ENCODE data around the gene MAN2B2.

MAN2B2 gene

DNA sequence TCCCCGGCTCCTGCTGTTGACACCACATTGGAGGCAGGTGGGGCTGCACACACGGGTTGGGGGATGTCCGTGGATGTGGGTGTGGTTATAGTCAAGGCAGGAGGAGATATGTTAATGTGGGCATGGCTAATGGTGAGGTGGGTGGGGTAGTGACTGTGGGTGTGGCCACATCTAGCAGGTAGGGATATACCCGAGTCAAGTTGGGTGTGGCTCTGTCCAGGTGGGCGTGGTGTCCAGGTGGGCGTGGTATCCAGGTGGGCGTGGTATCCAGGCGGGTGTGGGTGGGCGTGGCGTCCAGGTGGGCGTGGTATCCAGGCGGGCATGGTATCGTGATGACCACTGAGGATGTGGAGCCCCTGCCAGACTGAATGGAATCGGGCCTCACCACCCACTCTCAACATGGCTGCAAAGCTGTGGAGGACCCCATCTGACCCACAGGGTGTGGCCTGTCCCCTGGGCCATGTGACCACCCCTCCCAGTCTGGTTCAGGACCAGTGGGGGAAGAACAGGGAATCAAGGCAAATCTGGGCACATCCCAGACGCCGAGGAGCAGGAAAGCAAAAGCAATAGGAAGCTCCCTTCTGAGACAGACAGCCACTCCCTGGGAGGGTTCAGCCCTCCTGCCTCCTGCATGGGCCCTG, 21.0 kb downstream of the MAN2B2 start:
- peak; percentile 43 for DNase-seq

- no peak for DNase-seq
Measured at GRCh38 chr4:6596948-6597347, 22.0 kb downstream of the MAN2B2 start.

DNA sequence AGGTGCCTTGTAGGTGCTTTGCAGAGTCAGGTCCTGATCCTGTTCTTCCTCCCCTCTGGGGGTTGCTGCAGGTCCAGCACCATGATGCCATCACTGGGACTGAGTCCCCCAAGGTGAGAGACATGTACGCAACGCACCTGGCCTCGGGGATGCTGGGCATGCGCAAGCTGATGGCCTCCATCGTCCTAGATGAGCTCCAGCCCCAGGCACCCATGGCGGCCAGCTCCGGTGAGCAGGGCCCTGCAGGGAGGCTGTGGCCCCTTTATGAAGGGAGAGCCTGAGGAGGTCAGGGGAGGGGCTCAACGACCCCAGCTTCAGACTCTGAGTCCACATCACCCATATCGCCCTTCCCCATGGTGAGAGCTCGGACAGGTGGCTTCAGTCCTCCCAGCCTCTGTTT, 23.1 kb downstream of the MAN2B2 start:
- DNase-seq: no peak

DNA sequence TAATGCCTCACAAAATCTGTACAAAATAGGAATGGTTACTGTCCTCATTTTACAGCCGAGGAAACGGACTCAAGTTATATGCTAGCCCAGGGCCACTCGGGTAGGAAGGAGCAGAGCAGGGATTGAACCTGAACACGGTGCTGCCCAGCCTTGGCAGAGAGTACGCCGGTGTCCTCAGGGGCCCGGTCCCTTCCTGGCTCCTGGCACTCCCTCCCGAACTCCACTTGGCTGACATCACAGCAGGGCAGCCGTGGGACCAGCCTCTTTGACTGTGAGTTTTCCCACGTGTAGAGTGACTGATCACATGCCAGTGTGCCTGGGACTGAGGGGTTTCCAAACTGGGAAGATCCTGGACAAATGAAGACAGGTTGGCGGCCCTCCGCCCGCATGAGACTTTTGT, 23.7 kb downstream of the MAN2B2 start:
- no peak for DNase-seq

- no peak for DNase-seq
Measured at GRCh38 chr4:6601661-6602250, 26.8 kb downstream of the MAN2B2 start.

- DNase-seq: no peak
Measured at GRCh38 chr4:6602289-6602688, 27.3 kb downstream of the MAN2B2 start.

DNA sequence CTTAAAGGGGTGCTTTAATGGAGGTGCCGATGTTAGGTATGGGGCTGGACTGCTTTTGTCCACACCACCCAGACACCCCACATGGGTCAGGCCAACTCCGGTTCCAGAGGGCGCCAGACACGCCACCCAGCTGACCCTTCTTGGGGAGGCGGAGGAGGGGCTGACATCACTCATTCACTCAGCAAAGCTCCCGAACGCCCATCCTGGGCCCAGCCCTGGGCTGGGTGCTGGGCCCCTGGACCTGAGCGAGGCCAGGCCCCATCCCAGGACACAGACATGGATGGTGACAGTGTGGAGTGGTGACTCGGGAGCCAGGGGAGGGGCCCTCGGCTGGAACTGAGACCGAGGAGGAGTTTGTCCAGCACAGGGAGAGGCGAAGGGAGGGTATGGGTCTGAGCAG, 28.1 kb downstream of the MAN2B2 start:
- no peak for DNase-seq

GRCh38 chr4:6605114-6605513, 30.1 kb downstream of the MAN2B2 start:
- no peak for DNase-seq

DNA sequence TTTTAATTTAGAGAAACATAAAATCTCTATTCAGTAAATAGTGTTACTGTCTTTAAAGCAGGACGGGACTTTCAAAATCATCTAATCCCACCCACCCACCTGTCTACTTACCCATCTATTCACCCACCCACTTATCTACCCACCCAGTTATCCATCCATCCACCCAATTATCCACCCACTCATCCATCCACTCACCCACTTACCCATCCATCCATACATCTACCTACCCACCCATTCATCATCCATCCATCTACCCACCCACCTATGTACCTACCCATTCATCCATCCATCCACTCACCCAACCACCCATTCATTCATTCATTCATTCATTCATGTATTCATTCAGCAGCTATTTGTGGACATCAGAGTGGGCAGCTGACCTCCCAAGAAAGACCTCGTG, 30.6 kb downstream of the MAN2B2 start:
- no peak for DNase-seq

DNA sequence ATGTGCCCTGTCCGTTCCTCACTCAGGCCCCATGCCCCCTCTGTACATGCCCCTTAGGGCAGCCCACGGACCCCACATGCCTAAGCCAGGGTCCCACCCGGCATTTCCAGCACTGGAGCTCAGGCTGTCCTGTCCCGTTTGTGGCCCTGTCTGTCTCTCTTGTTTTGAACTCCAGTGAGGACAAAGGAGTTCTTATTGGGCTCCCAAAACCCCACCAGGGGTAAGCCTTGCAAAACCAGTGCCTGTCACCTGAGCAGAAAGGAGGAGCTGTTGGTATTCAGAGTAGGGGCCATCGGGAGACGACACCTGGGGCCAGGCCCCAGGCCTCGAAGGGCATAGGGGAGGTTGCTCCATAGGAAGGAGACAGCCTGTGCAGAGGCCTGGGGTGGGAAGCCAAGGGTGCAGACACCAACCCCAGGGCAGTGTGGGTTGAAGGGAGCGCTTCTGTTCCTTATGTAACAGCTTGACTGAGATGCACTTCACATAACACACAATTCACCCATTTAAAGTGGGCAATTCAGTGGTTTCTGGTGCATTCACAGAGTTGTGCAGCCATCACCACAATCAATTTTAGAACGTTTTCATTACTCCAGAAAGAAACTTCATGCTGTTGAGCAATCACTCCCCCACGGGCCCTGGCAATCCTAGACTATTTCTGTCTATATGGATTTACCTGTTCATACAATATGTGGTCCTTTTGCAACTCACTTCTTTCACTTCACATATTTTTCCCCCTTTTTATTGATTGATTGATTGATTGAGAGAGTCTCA, 31.7 kb downstream of the MAN2B2 start:
- DNase-seq: no peak

DNA sequence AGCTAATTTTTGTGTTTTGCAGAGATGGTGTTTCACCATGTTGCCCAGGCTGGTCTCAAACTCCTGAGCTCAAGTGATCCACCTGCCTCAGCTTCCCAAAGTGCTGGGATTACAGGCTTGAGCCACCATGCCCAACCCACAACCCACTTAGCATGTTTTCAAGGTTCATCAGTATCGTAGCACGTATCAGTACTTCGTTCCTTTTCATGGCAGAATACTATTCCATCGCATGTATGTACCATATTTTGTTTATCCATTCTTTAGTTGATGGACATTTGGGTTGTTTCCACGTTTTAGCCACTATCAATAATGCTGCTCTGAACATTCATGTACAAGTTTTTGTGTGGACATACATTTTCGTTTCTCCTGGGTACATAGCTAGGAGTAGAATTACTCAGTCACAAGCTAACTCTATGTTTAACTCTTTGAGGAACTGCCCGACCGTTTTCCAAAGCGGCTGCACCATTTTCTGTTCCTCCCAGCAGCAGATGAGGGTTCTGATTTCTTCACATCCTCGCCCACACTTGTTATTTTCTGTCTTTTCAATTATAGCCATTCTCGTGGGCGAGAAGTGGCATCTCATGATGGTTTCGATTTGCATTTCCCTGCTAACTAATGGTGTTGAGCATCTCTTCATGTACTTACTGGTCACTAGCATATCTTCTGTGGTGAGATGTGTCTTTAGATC, 32.5 kb downstream of the MAN2B2 start:
- DNase-seq: no peak

GRCh38 chr4:6608758-6609414, 33.9 kb downstream of the MAN2B2 start:
- DNase-seq: no peak

GRCh38 chr4:6609415-6610079, 34.6 kb downstream of the MAN2B2 start:
- no peak for DNase-seq

- no peak for DNase-seq
Measured at GRCh38 chr4:6610856-6611430, 36.0 kb downstream of the MAN2B2 start.

DNA sequence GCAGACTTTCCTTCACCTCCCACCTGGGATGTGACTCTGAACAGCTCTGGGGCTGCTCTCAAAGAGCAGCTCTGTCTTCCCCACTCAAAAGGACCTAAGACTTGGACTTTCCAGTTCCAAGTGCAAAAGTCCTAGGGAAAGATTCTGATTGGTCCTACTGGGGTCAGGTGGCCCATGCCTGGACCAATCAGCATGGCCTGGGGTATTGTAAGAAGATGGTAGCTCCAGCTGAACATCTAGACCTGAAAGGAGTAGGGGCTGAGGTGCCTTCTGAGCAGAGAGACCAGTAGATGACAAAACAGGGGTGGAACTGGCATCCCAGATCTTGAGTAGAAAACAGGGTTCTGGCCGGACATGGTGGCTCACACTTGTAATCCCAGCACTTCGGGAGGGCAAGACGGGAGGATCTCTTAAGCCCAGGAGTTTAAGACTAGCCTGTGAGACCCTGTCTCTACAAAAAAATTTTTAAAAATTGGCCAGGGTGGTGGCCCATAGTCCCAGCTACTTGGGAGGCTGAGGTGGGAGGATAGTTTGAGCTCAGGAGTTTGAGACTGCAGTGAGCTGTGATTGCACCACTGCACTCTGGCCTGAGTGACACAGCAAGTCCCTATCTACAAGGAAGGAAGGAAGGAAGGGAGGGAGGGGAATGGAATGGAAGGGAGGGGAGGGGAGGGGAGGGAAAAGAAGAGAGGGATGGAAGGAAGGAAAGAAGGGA, 38.1 kb downstream of the MAN2B2 start:
- no peak for DNase-seq

DNA sequence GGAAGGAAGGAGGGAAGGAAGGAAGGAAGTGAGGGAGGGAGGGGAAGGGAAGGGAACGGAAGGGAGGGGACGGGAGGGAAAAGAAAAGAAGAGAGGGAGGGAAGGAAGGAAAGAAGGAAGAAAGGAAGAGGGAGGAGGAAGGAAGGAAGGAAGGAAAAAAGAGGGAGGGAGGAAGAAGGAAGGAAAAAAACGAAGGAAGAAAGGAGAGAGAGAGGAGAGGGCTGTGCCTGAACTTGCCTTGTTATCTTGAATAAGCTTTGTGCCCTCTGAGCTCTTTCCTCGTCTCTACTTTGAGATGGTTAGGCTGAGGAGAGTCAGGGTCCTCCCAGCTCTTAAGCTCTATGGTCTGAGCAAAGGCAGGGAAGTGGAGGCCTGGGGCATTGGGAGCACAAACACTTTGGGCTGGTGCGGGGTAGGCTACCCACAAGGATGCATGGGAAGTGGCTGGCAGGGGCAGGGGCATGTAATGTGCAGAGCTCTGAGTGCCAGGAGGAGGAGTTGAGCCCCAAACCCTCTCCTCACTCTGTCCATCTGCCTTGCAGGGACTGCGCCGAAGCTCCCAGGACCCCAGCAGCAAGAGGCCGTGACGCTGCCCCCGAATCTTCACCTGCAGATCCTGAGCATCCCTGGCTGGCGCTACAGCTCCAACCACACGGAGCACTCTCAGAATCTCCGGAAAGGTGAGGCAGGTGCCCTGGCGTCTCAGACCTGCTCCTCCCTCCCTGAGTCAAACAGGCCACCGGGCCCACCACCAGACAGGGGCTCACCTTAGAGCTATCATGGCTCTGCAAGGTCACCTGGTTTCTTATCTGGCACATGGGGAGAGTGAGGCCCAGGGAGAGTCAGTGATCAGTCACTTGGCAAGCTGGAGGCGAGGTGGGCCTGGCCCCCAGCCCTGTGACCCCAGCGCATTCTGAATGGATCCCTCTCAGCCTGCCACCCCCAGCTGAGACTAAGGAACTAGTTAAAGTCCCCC, 39.0 kb downstream of the MAN2B2 start:
- no peak for DNase-seq

- no peak for DNase-seq
Measured at GRCh38 chr4:6614701-6615230, 39.8 kb downstream of the MAN2B2 start.

- no peak for DNase-seq
Measured at GRCh38 chr4:6616087-6616995, 41.4 kb downstream of the MAN2B2 start.

DNA sequence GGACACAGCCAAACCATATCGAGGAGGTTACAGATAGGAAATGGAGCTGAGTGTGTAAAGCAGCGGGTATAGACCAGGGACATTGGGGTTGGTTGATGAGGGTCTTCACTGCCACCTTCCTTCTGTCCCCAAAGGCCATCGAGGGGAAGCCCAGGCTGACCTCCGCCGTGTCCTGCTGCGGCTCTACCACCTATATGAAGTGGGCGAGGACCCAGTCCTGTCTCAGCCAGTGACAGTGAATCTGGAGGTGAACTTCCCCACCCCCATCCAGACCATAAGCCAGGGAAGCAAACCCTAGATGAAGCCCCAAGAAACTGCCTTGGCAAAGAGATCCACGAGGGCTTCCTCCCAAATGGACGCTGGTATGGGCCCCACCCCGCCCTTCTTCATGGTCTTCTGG, 42.3 kb downstream of the MAN2B2 start:
- DNase-seq: no peak

All from hematopoietic multipotent progenitor cell treated with erythropoietin and hydrocortisone succinate and interleukin-3 and kit ligand, for 6 days (in vitro differentiated cells).